ENCODE results near the gene TFR2. TPM values are rescaled to one million over a fixed set of nuclear protein-coding genes. Genes with fewer than 3 reads are reported as not detected.

Gene TFR2
- total and polyA plus RNA-seq, 2 donors (not counting 1 experiment from before 2014, with no cell fraction given) = 0.16 TPM; not detected in 1

GRCh38 chr7:100684534-100685042 is 43.2 kb upstream of the TFR2 start:
- H3K79me2 ChIP-seq (ENCODE audit: control insufficient read depth, insufficient read depth, low read length) = peaks cover 14% of the 10 kb centered on the region
- H3K36me3 ChIP-seq (ENCODE audit: control insufficient read depth, insufficient read depth, low read length) = peaks cover 46% of the 10 kb centered on the region
- H3K4me2 ChIP-seq (ENCODE audit: extremely low read depth, insufficient read depth, low read length) = no peak overlapping the region
- no peaks in the 10 kb centered on the region for H4K20me1 ChIP-seq (ENCODE audit: control insufficient read depth, extremely low read depth, insufficient read depth, low read length)
- TF ChIP-seq CTCF (conservative IDR thresholded peaks at IDR 0.05 in 1 of 2, IDR thresholded peaks at IDR 0.05 in 1 of 2; ENCODE audit: low read depth in 1 of 2, low read length in 2 of 2) = no peak
- no peak for TF ChIP-seq EZH2 (IDR thresholded peaks at IDR 0.05; ENCODE audit: low read length, missing control alignments)
- H3K4me3 ChIP-seq (replicated peaks in 1 of 4; ENCODE audit: control extremely low read depth in 1 of 4, insufficient read depth in 1 of 4, low read depth in 3 of 4, low read length in 4 of 4) = no peak overlapping the region
- H3K27me3 ChIP-seq (ENCODE audit: control insufficient read depth, insufficient read depth, low read length) = no peaks in the 10 kb centered on the region
- no peak overlapping the region for H3K9ac ChIP-seq (ENCODE audit: insufficient read depth, low read length)
- no peak overlapping the region for H3K27ac ChIP-seq (ENCODE audit: insufficient read depth, low read length)
- peaks cover 12% of the 10 kb centered on the region for H3K4me1 ChIP-seq (ENCODE audit: control insufficient read depth, extremely low read depth, insufficient read depth, low read length)
- no peak for DNase-seq (ENCODE audit: low read depth in 2 of 2)
- no peak overlapping the region for H2AFZ ChIP-seq (ENCODE audit: low read length)
- no peaks in the 10 kb centered on the region for H3K9me3 ChIP-seq (ENCODE audit: control insufficient read depth, insufficient read depth, low read depth, low read length)

- no peak overlapping the region for H3K9ac ChIP-seq (ENCODE audit: insufficient read depth, low read length)
- no peak overlapping the region for H3K4me3 ChIP-seq (replicated peaks in 1 of 4; ENCODE audit: control extremely low read depth in 1 of 4, insufficient read depth in 1 of 4, low read depth in 3 of 4, low read length in 4 of 4)
- no peak overlapping the region for H3K4me2 ChIP-seq (ENCODE audit: extremely low read depth, insufficient read depth, low read length)
- no peaks in the 10 kb centered on the region for H3K27me3 ChIP-seq (ENCODE audit: control insufficient read depth, insufficient read depth, low read length)
- H2AFZ ChIP-seq (ENCODE audit: low read length) = no peak overlapping the region
- H3K27ac ChIP-seq (ENCODE audit: insufficient read depth, low read length) = no peak overlapping the region
- no peaks in the 10 kb centered on the region for H4K20me1 ChIP-seq (ENCODE audit: control insufficient read depth, extremely low read depth, insufficient read depth, low read length)
- no peaks in the 10 kb centered on the region for H3K9me3 ChIP-seq (ENCODE audit: control insufficient read depth, insufficient read depth, low read depth, low read length)
- DNase-seq (ENCODE audit: low read depth in 2 of 2) = no peak
- peaks cover 46% of the 10 kb centered on the region for H3K36me3 ChIP-seq (ENCODE audit: control insufficient read depth, insufficient read depth, low read length)
- TF ChIP-seq CTCF (conservative IDR thresholded peaks at IDR 0.05 in 1 of 2, IDR thresholded peaks at IDR 0.05 in 1 of 2; ENCODE audit: low read depth in 1 of 2, low read length in 2 of 2) = no peak
- no peak for TF ChIP-seq EZH2 (IDR thresholded peaks at IDR 0.05; ENCODE audit: low read length, missing control alignments)
- peaks cover 7% of the 10 kb centered on the region for H3K79me2 ChIP-seq (ENCODE audit: control insufficient read depth, insufficient read depth, low read length)
- peaks cover 12% of the 10 kb centered on the region for H3K4me1 ChIP-seq (ENCODE audit: control insufficient read depth, extremely low read depth, insufficient read depth, low read length)
Measured at GRCh38 chr7:100683659-100684533, 42.5 kb upstream of the TFR2 start.

GRCh38 chr7:100682991-100683658 is 41.8 kb upstream of the TFR2 start:
- peaks cover 2% of the 10 kb centered on the region for H3K79me2 ChIP-seq (ENCODE audit: control insufficient read depth, insufficient read depth, low read length)
- H3K9ac ChIP-seq (ENCODE audit: insufficient read depth, low read length) = no peak overlapping the region
- H3K27me3 ChIP-seq (ENCODE audit: control insufficient read depth, insufficient read depth, low read length) = no peaks in the 10 kb centered on the region
- TF ChIP-seq EZH2 (IDR thresholded peaks at IDR 0.05; ENCODE audit: low read length, missing control alignments) (no peak), CTCF (conservative IDR thresholded peaks at IDR 0.05 in 1 of 2, IDR thresholded peaks at IDR 0.05 in 1 of 2; ENCODE audit: low read depth in 1 of 2, low read length in 2 of 2) (no peak)
- H3K4me3 ChIP-seq (replicated peaks in 1 of 4; ENCODE audit: control extremely low read depth in 1 of 4, insufficient read depth in 1 of 4, low read depth in 3 of 4, low read length in 4 of 4) = no peak overlapping the region
- no peak overlapping the region for H3K4me2 ChIP-seq (ENCODE audit: extremely low read depth, insufficient read depth, low read length)
- no peak for DNase-seq (ENCODE audit: low read depth in 2 of 2)
- H3K9me3 ChIP-seq (ENCODE audit: control insufficient read depth, insufficient read depth, low read depth, low read length) = no peaks in the 10 kb centered on the region
- H3K36me3 ChIP-seq (ENCODE audit: control insufficient read depth, insufficient read depth, low read length) = peaks cover 47% of the 10 kb centered on the region
- no peak overlapping the region for H3K27ac ChIP-seq (ENCODE audit: insufficient read depth, low read length)
- no peak overlapping the region for H2AFZ ChIP-seq (ENCODE audit: low read length)
- no peaks in the 10 kb centered on the region for H4K20me1 ChIP-seq (ENCODE audit: control insufficient read depth, extremely low read depth, insufficient read depth, low read length)
- peaks cover 10% of the 10 kb centered on the region for H3K4me1 ChIP-seq (ENCODE audit: control insufficient read depth, extremely low read depth, insufficient read depth, low read length)

All from fibroblast of lung (primary cell).